Measurements from ENCODE around the gene ADAMTS2.

GRCh38 chr5:179312557-179313235, 32.6 kb downstream of the ADAMTS2 start:
- TF ChIP-seq EZH2 (IDR thresholded peaks at IDR 0.05; ENCODE audit: insufficient read depth, poor library complexity, severe bottlenecking) (no peak), EZH2phosphoT487 (IDR thresholded peaks at IDR 0.05; ENCODE audit: insufficient read depth, low read depth) (no peak)
